Inflammatory macrophage (primary cell): Measurements from ENCODE around the gene ZMYND12.
"Not testable (repeated sequence)": the region's sequence is repeated elsewhere in the genome, so short reads cannot be mapped to it uniquely, and the experiment has no call there.

Experiments used
- DNase-seq, 2 donors: peaks; one replicate each; pipeline ENCODE4 v3.0.0-alpha.2; 2020 to 2022
- total RNA-seq, 18 experiments: gene quantifications; one replicate each; lab custom pipeline; 2026; ENCODE audit warnings: mixed read lengths in 6 of 18, inconsistent platforms in 2 of 18; lab: John Stamatoyannopoulos, UW

Gene ZMYND12
- 0.34 to 1.9 (median 1.3) reads per million in 18 experiments for total RNA-seq

- peak; percentile 88 to 95 for DNase-seq
Observed at GRCh38 chr1:42456010-42456753, at the start of gene ZMYND12, which contains the start of gene PPCS. TSS of gene ZMYND12 (minus strand) at chr1:42456022. CDS start at chr1:42455997, 25 bp downstream. TSS of gene PPCS (plus strand) at chr1:42456543. CDS start at chr1:42456566, 23 bp downstream.

DNA sequence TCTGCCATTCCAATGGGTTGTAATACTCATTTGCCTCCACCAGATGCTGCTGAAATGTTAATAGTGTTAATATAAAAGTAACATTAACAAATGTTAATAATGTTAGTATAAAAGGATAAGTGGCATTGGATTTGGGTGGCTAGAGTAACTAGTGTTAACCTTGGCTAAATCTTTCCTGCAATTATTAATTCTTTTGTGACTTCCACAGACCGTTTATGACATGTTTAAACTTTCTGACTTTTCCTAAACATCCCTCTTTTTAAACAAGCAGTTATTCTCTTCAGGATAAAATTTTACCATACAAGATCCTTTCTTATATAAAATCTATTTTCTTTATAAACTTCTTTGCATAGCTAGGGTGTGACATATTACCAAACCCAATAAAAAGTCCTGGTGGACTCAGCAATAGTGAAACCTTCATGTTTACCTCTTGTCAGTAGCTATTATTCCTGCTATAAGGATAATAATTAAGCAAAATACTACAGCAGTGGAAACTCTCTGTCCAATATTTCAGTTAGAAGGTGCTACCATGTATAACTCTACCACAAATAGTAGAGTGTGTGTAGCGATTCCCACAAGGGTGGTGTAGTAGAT lies 48.8 kb upstream of the ZMYND12 start:
- no peak for DNase-seq

GRCh38 chr1:42502031-42502430 lies 46.2 kb upstream of the ZMYND12 start:
- DNase-seq, result not testable (repeated sequence)

GRCh38 chr1:42490237-42490636 lies 34.4 kb upstream of the ZMYND12 start:
- no peak for DNase-seq

DNA sequence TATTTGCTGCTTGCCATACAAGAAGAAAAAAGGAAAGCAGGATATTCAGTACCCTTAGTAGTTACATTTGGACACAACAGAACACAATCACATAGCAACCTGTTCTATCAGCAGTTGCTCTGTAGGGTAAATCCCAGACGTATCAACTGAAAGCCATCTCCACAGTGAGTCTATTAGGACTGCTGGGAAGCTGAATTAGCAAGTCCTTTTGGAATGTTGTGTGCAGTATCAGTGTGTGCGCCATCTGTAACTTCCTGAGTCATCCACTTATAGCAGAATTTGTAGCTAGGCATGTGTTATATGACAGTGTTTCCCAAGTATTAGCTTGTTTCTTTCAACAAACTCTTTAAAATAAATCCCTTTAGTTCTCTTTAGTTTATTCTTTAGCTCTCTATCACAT lies 28.6 kb upstream of the ZMYND12 start:
- no peak for DNase-seq

DNA sequence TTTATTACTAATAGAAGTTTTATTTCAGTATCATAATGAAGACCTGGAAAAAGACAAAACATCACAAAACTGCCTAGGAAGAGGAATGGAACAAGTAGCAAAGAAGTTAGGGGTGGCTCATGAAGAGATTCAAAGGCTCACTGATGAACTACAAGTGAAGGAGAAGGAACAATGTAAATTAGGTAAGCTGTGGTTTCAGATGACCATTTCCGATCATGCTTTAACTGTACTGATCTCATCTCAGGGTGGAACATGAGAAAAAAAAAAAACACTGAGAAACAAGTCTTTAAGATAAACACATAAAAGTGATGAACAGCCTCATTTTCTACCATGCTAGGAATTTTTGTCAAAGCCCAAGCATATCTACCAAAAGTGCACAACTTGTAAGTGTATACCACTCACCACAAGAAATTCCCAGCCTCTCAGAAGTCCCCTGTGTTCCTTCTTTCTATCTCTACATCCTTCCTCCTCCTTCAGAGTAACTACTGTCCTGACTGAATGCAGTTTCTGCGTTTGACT lies 26.9 kb upstream of the ZMYND12 start:
- DNase-seq, result no peak

DNA sequence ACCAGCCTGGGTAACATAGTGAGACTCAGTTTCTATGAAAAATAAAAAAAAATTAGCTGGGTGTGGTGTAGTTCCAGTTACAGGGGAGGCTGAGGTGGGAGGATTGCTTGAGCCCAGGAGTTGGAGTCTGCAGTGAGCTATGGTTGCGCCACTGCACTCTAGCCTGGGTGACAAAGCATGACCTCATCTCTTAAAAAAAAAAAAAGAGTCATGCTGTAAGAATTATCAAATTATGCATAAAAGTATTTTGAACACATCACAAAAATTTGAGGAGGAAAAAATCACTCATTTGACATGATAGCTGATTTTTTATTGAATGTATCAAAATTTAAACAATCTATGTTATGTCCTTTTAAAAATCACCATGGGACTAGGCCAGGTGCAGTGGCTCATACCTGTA lies 25.1 kb upstream of the ZMYND12 start:
- DNase-seq, result no peak

DNA sequence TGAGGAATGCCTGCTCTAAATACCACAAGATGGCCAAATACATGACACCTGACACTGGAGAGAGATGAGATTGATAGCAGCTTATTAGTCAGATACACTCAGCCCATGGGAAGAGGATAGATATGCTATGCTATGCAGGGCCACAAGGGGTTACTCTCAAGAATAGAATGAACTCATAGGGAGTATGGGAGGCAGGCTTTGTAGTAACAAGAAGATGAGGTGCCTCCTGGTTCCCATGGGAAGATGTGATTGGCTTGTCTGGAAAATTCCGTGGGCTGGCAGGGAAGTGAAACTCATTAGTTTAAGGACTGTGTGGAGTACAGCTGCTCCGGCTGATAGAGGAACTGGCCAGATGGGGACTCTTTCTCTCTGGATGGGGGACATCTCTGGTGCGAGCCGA lies 23.8 kb upstream of the ZMYND12 start:
- peak; percentile 74 for DNase-seq

DNA sequence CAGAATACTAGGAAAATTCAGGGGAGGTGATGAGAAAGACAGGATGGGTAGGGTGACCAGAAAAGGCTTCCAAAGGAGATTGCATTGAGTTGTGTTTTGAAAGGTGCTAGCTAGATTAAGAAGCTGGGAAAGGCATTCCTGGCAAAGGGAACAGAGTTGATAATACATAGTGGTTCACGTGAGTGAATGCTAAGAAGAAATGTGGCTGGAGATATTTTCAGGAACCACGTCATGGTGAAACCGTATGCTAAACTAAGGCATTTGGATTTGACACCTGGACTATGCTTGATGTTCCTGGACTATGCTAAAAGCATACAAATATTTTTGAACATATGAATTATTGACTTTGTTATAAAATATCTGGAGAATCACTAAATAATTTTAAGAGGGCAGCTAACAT lies 22.0 kb upstream of the ZMYND12 start:
- no peak for DNase-seq

- DNase-seq, result not testable (repeated sequence)
Observed at GRCh38 chr1:42477354-42477753, 21.5 kb upstream of the ZMYND12 start.

- no peak for DNase-seq
Observed at GRCh38 chr1:42476605-42477004, 20.8 kb upstream of the ZMYND12 start.

DNA sequence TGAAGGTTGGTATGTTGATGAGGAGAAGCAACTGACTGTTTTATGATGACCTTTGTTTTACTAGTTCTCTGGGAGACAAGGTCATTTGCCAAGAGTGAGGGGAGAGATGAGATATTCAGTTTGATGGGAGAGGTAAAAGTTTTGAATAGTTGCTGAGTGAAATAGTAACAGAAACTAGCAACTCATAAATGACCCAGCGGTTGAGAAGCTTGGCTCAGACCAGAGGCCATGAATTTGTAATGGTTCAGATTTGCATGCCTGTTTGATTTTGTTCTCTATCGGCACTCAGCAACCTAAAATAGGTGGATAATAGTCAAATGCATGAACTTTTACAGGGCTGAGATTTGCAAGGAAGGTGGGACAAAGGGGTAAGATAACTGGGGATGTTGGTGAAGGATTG lies 13.9 kb upstream of the ZMYND12 start:
- no peak for DNase-seq

- DNase-seq, result no peak
Observed at GRCh38 chr1:42466030-42466429, 10.2 kb upstream of the ZMYND12 start.

- DNase-seq, result no peak
Observed at GRCh38 chr1:42463921-42464320, 8.1 kb upstream of the ZMYND12 start.

DNA sequence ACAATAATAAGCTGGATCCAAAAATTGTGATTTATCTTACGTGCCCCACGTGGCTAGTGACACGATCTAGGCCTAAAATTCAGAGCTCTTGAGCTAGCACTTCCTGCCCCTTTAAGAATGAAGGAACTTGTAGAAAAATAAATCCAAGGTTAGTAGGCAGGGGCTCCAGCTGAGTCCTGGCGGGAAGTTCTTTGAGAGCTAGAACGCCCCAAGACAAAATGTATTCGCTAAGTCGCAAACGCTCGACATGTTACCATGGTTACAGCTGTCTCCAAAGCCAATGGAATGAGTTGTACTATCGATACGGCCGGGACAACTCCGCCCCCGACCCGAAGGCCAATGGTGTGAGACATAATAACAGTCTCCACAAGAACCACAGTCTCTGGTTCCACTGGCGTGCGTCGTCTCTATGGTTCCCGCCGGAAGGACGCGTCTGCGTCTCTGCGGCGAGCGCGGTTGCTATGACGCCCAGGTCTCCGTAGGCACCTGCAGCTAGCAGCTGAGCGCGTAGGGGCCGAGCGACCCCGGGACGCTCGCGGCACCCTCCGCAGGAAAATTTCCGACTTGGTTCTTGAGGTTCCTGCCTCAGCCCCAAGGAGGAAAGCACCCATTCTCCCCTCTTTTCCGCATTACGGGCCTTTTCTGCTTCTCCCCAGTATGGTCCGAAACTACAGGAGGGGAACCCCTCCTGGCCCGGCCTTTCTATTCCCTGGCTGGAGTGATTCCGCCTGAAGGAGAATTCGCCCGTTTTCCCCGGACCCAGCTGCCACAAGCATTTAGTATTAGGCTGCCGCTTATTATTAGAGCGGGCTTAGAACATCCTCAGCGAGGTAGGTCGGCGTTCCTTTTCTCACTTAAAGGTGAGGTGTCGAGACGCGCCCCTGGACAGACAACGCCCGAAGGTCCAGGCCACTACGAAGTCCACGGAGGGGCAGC lies 7.3 kb upstream of the ZMYND12 start, which contains the start of gene CCDC30:
TSS of gene CCDC30 (plus strand) at position 459 of the 936 bp plus-strand sequence. CDS start 17,266 bp downstream, outside the sequence.
- peak; percentile 98 for DNase-seq

- DNase-seq, result no peak
Observed at GRCh38 chr1:42461196-42461595, 5.4 kb upstream of the ZMYND12 start.

DNA sequence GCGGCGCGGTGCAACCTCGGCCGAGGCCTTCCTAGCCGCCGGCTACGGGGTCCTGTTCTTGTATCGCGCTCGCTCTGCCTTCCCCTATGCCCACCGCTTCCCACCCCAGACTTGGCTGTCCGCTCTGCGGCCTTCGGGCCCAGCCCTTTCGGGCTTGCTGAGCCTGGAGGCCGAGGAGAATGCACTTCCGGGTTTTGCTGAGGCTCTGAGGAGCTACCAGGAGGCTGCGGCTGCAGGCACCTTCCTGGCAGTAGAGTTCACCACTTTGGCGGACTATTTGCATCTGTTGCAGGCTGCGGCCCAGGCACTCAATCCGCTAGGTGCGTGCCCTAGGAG lies 900 bp upstream of the ZMYND12 start:
- DNase-seq, result peak; percentile 50 to 79

- DNase-seq, result no peak
Observed at GRCh38 chr1:42454403-42454802, 1.4 kb downstream of the ZMYND12 start.

DNA sequence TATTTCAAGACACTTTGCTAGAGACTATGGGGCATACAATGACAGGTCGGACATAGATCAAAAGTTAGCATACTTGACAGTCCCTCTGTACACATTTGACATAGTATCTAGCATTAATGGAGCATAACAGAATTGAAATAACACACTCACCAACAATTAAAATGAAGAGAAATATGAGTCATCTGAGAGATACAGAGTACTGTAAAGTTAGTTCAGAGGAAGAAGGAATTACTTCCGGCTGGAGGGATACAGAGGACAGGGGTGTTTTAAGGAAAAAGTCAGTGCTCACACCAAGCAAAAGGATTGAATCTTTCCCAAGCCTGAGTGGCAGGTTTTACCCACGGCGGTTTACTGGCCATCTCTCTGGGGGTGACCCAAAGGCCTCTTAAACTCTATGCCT lies 2.4 kb downstream of the ZMYND12 start:
- no peak for DNase-seq

GRCh38 chr1:42450061-42450460 lies 5.8 kb downstream of the ZMYND12 start:
- no peak for DNase-seq

- no peak for DNase-seq
Observed at GRCh38 chr1:42449256-42449655, 6.6 kb downstream of the ZMYND12 start.

DNA sequence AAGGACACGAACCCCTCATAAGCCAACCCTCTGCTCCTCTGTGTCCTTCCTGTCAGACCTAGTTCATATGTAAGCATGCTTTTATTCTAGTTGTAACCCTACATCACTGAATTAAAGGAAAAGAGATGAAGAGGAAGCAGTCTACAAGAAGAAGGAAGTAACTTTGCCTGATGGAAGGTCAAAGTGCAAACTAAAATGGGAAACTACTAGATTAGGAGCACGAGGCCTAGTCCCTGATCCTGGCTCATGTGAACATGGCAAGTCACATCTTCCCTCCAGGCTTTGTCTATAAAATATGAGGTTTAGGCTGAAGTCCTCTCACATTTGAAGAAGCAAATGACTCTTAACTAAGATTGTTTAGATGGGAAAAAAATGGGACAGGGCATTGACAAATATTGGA lies 13.2 kb downstream of the ZMYND12 start:
- DNase-seq, result peak; percentile 73 to 75

GRCh38 chr1:42439940-42440339 lies 15.9 kb downstream of the ZMYND12 start:
- DNase-seq, result no peak
